ENCODE results near the gene ABCB9. TPM values are rescaled to one million over a fixed set of nuclear protein-coding genes. Genes with fewer than 3 reads are reported as not detected.

The ABCB9 gene
- total RNA-seq, 1 experiment from 2014 or later, result 6.3 TPM

GRCh38 chr12:122884091-122884826, 82.0 kb downstream of the ABCB9 start:
- Mint-ChIP-seq H3K4me3 (no peak overlapping the region), H3K9me3 (no peaks in the 10 kb centered on the region), H3K27me3 (ENCODE audit: low read depth) (peaks cover 95% of the 10 kb centered on the region), H3K4me1 (peaks cover 38% of the 10 kb centered on the region), H3K36me3 (no peaks in the 10 kb centered on the region), H3K27ac (no peak overlapping the region)
- ATAC-seq (no peak), DNase-seq (ENCODE audit: low spot score) (no peak)
- CTCF ChIA-PET, result interaction anchor here (1.2 kb wide), 1 partner anchor 17 kb away, joined by 3 read pairs; no protein-coding TSS in a partner anchor
- TF ChIP-seq, protein P1, sequence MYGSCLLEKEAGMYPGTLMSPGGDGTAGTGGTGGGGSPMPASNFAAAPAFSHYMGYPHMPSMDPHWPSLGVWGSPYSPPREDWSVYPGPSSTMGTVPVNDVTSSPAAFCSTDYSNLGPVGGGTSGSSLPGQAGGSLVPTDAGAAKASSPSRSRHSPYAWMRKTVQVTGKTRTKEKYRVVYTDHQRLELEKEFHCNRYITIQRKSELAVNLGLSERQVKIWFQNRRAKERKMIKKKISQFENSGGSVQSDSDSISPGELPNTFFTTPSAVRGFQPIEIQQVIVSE (CRISPR knock-in tag; IDR thresholded peaks at IDR 0.05; ENCODE audit: borderline replicate concordance), result no peak
- TF ChIP-seq ZNF263 (CRISPR knock-in tag; IDR thresholded peaks at IDR 0.05; ENCODE audit: low read depth) (no peak), ZNF416 (CRISPR knock-in tag; IDR thresholded peaks at IDR 0.05) (no peak), FOXJ3 (CRISPR knock-in tag; IDR thresholded peaks at IDR 0.05; ENCODE audit: borderline replicate concordance) (no peak), NR1H2 (CRISPR knock-in tag; IDR thresholded peaks at IDR 0.05) (no peak), ZNF671 (CRISPR knock-in tag; IDR thresholded peaks at IDR 0.05) (no peak)
- TF ChIP-seq, protein P2, sequence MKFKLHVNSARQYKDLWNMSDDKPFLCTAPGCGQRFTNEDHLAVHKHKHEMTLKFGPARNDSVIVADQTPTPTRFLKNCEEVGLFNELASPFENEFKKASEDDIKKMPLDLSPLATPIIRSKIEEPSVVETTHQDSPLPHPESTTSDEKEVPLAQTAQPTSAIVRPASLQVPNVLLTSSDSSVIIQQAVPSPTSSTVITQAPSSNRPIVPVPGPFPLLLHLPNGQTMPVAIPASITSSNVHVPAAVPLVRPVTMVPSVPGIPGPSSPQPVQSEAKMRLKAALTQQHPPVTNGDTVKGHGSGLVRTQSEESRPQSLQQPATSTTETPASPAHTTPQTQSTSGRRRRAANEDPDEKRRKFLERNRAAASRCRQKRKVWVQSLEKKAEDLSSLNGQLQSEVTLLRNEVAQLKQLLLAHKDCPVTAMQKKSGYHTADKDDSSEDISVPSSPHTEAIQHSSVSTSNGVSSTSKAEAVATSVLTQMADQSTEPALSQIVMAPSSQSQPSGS (CRISPR knock-in tag; IDR thresholded peaks at IDR 0.05; ENCODE audit: borderline replicate concordance, low read depth), result no peak
- TF ChIP-seq, protein P3, sequence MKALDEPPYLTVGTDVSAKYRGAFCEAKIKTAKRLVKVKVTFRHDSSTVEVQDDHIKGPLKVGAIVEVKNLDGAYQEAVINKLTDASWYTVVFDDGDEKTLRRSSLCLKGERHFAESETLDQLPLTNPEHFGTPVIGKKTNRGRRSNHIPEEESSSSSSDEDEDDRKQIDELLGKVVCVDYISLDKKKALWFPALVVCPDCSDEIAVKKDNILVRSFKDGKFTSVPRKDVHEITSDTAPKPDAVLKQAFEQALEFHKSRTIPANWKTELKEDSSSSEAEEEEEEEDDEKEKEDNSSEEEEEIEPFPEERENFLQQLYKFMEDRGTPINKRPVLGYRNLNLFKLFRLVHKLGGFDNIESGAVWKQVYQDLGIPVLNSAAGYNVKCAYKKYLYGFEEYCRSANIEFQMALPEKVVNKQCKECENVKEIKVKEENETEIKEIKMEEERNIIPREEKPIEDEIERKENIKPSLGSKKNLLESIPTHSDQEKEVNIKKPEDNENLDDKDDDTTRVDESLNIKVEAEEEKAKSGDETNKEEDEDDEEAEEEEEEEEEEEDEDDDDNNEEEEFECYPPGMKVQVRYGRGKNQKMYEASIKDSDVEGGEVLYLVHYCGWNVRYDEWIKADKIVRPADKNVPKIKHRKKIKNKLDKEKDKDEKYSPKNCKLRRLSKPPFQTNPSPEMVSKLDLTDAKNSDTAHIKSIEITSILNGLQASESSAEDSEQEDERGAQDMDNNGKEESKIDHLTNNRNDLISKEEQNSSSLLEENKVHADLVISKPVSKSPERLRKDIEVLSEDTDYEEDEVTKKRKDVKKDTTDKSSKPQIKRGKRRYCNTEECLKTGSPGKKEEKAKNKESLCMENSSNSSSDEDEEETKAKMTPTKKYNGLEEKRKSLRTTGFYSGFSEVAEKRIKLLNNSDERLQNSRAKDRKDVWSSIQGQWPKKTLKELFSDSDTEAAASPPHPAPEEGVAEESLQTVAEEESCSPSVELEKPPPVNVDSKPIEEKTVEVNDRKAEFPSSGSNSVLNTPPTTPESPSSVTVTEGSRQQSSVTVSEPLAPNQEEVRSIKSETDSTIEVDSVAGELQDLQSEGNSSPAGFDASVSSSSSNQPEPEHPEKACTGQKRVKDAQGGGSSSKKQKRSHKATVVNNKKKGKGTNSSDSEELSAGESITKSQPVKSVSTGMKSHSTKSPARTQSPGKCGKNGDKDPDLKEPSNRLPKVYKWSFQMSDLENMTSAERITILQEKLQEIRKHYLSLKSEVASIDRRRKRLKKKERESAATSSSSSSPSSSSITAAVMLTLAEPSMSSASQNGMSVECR (CRISPR knock-in tag; IDR thresholded peaks at IDR 0.05; ENCODE audit: borderline replicate concordance), result no peak
- TF ChIP-seq, protein P4, sequence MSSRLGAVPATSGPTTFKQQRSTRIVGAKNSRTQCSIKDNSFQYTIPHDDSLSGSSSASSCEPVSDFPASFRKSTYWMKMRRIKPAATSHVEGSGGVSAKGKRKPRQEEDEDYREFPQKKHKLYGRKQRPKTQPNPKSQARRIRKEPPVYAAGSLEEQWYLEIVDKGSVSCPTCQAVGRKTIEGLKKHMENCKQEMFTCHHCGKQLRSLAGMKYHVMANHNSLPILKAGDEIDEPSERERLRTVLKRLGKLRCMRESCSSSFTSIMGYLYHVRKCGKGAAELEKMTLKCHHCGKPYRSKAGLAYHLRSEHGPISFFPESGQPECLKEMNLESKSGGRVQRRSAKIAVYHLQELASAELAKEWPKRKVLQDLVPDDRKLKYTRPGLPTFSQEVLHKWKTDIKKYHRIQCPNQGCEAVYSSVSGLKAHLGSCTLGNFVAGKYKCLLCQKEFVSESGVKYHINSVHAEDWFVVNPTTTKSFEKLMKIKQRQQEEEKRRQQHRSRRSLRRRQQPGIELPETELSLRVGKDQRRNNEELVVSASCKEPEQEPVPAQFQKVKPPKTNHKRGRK (CRISPR knock-in tag; IDR thresholded peaks at IDR 0.05; ENCODE audit: borderline replicate concordance), result no peak
- TF ChIP-seq, protein P5, sequence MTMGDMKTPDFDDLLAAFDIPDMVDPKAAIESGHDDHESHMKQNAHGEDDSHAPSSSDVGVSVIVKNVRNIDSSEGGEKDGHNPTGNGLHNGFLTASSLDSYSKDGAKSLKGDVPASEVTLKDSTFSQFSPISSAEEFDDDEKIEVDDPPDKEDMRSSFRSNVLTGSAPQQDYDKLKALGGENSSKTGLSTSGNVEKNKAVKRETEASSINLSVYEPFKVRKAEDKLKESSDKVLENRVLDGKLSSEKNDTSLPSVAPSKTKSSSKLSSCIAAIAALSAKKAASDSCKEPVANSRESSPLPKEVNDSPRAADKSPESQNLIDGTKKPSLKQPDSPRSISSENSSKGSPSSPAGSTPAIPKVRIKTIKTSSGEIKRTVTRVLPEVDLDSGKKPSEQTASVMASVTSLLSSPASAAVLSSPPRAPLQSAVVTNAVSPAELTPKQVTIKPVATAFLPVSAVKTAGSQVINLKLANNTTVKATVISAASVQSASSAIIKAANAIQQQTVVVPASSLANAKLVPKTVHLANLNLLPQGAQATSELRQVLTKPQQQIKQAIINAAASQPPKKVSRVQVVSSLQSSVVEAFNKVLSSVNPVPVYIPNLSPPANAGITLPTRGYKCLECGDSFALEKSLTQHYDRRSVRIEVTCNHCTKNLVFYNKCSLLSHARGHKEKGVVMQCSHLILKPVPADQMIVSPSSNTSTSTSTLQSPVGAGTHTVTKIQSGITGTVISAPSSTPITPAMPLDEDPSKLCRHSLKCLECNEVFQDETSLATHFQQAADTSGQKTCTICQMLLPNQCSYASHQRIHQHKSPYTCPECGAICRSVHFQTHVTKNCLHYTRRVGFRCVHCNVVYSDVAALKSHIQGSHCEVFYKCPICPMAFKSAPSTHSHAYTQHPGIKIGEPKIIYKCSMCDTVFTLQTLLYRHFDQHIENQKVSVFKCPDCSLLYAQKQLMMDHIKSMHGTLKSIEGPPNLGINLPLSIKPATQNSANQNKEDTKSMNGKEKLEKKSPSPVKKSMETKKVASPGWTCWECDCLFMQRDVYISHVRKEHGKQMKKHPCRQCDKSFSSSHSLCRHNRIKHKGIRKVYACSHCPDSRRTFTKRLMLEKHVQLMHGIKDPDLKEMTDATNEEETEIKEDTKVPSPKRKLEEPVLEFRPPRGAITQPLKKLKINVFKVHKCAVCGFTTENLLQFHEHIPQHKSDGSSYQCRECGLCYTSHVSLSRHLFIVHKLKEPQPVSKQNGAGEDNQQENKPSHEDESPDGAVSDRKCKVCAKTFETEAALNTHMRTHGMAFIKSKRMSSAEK (CRISPR knock-in tag; IDR thresholded peaks at IDR 0.05; ENCODE audit: borderline replicate concordance), result no peak
- POLR2A ChIA-PET, result no interaction called here
